Fibroblast of skin of scalp (primary cell): ENCODE data around the gene GFY. TPM values are rescaled to one million over a fixed set of nuclear protein-coding genes. Genes with fewer than 3 reads are reported as not detected.

ENCODE experiments used
- DNase-seq: peaks from one replicate; pipeline ENCODE4 v3.0.0-alpha.2; 2013
- polyA plus RNA-seq, 2 experiments: library from polyadenylated mRNA; unstranded; fragments of 120-200 nt; gene quantifications; one replicate each; pipeline ENCODE4 v1.2.1, GENCODE V29; 2013; ENCODE audit not compliant: insufficient read length in 2 of 2

Gene GFY
- polyA plus RNA-seq (2013, experiment 1 of 2; ENCODE audit: insufficient read length): not detected
- not detected for polyA plus RNA-seq (2013, experiment 2 of 2; ENCODE audit: insufficient read length)

DNA sequence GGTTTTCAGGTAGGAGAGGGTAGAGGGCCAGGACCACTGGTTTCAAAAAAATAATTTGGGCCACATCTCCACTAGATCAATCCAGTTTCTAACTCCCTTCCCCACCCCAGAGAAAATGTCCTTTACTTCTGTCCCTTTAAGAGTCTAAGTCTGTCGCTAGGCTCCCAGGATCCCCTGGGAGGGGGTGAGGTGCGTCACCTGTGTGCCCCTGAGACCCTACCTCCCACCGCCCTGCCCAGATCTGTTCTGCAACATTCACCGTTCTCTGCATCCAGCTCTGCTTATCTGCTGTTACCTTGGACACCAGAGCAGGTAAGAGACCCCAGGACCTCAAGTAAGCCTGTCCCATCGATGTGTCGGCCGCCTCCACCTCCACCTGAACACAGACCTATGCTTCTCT lies at the start of gene GFY:
GFY (plus strand) TSS at position 211 of the 400 bp plus-strand sequence. CDS start 1,043 bp downstream, outside the sequence.
- DNase-seq: no peak

DNA sequence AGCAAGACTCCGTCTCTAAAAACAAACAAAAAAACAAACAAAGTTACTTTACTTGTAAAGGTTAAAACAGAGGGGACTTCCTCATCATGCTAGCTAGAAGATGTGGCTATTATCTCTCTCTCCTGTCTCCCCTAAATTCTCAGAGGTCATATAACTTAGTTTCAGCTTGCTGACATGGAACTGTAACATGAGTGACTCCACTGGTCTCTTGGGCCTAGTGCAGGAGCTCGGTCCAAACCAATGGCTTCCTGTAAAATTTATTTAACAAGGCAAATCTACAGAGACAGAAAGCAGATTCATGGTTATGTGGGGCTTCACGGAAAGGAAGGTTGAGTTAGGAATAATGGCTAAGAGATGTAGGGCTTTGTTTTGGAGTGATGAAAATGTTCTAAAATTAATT lies 46.7 kb upstream of the GFY start:
- no peak for DNase-seq

DNA sequence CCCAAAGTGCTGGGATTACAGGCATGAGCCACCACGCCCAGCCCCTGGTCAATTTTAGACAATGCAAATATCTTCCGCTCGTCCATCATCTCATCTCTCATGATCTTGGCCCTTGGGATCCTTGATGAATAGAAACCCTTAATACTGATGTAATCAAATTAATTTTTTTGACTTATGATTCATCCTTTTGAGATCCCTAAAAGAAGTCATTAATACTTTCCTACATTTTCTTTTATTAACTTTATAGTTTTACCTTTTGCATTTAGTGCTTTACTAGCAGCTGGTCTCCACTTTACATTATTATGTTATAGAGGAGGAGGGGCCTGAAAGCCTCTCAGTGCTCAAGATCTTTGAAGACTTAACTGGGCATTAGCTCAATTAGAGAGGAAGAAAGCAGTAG lies 44.8 kb upstream of the GFY start:
- DNase-seq: no peak

DNA sequence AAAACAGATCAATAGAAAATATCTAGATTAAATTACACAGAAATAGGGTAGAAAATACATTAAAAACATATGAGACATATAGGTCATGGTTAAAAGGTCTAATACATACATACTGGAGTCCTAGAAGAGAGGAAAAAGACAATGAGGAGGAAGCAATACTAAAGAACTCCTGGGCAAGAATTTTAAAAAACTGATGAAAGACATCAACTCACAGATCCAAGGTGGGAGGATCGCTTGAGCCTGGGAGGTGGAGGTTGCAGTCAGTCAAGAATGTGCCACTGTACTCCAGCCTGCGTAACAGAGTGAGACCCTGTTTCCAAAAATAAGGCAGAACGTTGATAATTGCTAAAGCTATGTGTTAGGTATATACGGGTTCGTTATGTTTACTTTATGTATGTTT lies 42.5 kb upstream of the GFY start:
- no peak for DNase-seq

DNA sequence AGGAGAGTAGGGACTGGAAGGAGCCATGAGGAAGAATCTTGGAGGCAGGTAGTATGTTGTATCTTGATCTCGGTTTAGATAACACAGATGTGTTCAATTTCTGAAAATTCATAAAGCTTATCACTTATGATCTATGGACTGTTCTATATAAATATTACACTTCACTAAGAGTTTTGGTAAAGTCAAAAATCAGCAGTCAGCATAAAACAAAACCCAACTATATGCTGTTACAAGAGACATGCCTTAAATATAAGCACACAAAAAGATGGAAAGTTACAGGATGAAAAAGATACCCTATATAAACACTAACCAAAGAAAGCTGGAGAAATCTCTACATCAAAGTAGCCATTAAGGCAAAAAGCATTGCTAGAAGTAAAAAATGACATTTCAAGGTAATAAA lies 41.6 kb upstream of the GFY start:
- no peak for DNase-seq

GRCh38 chr19:49387936-49388372 lies 37.2 kb upstream of the GFY start, which contains the start of gene KASH5:
Gene KASH5 (plus strand): TSS chr19:49388249. CDS start chr19:49390884, 2,635 bp downstream.
- DNase-seq: peak; percentile 50

DNA sequence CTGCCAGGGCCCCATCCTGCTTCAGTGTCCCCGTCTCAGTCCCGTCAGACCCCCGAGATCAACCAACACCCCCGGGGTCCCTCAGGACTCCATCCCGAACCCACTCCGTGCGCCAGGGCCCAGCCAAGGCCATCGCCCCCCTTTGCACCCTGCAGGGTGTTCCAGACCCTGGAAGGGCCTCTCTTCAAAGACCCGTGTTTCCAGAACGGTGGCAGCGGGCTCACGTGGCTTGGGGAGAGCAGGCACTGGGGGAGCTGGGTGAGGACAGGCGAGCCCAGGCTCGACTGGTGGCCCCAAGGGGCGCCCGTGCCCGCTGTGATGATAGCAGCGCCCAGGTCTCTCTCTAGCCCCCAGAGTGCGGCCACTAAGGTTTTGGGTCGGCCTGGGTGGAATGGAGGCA lies 35.8 kb upstream of the GFY start:
- no peak for DNase-seq

- no peak for DNase-seq
These were observed 34.9 kb upstream of the GFY start for GRCh38 chr19:49390131-49390928.

GRCh38 chr19:49390929-49391359 lies 34.2 kb upstream of the GFY start:
- no peak for DNase-seq

GRCh38 chr19:49391581-49392399 lies 33.4 kb upstream of the GFY start:
- DNase-seq: peak; percentile 74

DNA sequence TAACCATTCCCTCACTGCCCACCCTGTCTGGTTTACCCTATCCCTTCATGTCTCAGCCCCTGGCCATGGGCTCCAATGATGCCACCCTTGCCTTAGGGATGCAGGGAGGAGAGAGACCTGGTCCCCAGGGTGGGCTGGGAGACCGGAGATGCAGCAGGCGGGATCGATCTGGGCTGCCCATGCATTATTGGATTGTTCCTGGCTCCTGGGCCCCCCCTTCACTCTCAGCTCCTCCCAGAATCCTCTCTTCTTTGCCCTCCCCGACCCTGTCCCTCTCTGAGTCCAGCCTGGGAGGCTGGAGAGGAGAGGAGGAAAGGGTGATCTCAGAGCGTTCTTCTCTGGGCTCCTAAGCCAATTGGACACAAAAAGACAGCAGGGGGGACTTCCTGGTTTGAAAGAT lies 31.3 kb upstream of the GFY start:
- DNase-seq: no peak

GRCh38 chr19:49395581-49396407 lies 29.4 kb upstream of the GFY start:
- DNase-seq: no peak

- DNase-seq: no peak
These were observed 28.3 kb upstream of the GFY start for GRCh38 chr19:49396738-49397505.

- no peak for DNase-seq
These were observed 27.1 kb upstream of the GFY start for GRCh38 chr19:49398001-49398615.

GRCh38 chr19:49398931-49399330 lies 26.3 kb upstream of the GFY start:
- DNase-seq: no peak

GRCh38 chr19:49400029-49400428 lies 25.2 kb upstream of the GFY start:
- DNase-seq: peak; percentile 18

DNA sequence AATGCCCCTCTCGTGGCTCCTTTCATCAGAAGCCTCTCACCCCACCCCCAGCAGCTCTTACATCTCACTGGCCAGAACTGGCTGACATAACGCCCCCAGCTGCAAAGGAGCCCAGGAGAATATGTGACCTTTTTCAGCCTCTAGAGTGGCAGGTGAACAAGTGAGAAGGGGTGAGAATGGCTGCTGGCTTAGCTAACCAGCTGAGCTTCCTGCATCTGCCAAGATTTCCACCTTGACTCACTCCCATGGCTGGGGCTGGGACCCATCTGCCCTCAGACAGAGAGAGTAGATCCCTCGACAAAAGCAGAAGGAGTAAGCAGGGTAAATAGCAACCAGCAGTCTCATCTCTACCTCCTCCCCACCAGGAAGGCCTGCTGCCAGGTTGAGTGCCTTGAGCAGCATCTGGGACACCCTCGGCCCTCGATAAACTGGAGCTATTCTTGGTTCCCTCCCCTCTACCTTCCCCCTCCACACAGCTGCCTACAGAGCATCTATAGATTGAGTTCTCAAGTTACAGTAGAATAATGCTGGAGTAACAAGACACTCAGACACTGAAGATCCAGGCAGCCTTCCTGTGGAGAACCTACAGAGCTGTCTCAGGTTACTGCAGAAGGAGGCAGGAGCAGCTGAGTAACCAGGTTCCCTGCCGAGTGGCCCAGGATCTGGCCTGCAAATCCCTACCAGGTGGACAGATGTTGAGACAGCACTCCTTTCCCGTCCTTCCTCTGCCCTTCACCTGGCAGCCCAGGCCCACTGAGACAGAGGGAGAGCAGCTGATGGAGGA lies 21.6 kb upstream of the GFY start:
- DNase-seq: peak; percentile 24

DNA sequence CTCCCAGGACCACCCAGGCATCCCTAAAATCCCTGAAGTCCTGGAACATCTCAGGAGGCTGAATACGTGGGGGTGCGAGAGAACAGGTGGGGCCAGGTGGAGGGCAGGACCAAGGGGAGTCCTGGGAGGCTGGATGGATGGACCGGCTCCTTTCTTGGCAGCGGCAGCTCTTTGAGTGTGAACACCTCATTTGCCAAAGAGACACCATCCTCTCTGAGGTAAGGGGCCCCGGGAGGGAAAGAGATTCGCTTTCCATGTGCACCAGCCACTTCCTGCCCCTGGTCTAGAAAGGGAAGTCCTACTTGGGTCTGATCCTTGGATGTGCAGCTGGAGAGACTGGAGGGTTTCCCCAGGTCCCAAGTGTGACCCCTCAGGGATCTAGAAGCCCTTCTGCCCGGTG lies 18.1 kb upstream of the GFY start:
- DNase-seq: no peak

GRCh38 chr19:49407482-49408015 lies 17.6 kb upstream of the GFY start:
- DNase-seq: no peak

DNA sequence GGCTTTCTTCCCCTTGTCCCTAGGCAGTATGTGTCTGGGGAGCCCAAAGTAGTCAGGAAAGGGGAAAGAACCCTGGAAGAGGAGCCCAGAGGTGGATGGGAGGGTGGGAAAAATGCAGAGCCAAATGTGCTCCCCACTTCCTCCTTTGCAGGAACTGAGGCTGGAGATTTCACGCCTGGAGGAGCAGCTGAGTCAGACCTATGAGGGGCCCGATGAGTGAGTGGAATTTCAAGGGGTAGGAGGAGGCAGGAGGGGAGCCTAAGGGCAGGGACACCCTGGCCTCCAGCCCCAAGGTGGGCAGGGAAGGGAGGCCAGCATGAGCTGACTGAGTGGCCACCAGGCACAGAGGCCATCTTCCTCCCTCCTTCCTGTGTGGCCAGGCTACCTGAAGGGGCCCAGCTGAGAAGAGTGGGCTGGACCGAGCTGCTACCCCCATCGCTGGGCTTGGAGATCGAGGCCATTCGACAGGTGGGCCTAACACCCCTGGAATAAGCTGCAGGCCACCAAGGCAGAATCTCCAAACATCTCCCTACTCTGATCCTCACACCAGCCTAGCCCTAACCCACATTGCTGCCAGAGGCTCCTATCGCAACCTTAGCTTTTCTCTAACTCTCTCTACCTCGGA lies 16.3 kb upstream of the GFY start:
- no peak for DNase-seq
